HG03442 (cell line): ENCODE data around the gene PPDPF.
"Not testable (repeated sequence)": the region's sequence is repeated elsewhere in the genome, so short reads cannot be mapped to it uniquely, and the experiment has no call there.

Experiments used
- ATAC-seq: cut with Tn5 transposase; IDR thresholded peaks from one replicate; pipeline ENCODE4 v1.9.1; 2021; ENCODE audit warnings: mild to moderate bottlenecking, moderate library complexity; ENCODE audit not compliant: unreplicated experiment

PPDPF gene

DNA sequence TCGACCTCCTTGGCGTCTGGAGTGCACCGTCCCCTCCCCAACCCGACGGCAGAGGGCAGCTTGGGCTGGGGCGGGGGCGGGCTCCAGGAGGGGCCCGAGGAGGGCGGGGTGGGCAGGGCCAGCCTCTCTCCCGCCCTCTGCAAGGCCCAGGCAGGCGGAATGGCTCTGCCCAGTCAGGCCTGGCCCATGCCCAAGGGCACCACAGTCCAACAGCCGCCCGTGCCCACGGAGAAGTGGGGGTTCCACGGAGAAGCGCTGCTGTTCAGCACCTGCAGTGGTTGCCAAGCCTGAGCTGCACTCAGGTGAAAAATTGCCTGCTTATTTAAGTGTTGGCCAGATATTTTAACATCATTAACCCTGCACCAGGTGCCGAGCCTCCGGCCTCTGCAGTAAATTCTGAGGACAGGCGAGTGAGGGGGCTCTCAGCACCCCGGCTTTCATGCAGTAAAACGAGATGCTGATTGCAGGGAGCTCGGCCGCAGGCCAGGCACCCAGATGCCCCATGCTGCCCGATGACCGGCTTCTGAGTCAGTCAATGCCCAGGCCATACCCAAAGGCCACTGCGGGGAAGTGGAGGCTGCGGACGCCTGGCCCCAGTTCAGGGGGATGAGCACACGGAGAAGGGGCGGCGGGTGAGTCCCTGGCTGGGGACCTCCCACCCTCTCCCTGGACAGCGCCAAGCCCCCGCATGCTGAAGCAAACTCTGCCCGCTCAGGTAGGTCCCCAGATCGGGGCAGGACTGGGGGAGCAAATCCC is 27.3 kb downstream of the PPDPF start, which contains the start of gene SRMS:
TSS of gene SRMS (minus strand) at position 25 of the 756 bp plus-strand sequence. CDS start 286 bp downstream, outside the sequence.
- no peak for ATAC-seq

DNA sequence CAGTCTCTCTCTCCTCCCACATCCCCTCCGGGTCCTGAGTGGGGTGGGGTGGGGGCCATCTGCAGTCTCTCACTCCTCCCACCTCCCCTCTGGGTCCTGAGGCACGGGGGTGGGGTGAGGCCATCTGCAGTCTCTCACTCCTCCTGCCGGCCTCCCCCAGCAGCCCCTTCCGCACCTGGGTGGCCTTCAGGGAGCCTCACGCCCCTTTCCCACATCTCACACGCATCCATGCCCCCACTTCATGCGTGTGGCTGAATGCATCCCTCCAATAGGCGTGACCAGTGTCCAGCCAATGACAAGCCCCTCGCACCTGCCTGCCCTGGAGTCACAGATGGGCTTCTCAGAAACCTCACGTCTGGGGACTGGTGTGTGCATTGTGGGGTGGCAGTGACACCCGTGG is 28.0 kb downstream of the PPDPF start:
- no peak for ATAC-seq

DNA sequence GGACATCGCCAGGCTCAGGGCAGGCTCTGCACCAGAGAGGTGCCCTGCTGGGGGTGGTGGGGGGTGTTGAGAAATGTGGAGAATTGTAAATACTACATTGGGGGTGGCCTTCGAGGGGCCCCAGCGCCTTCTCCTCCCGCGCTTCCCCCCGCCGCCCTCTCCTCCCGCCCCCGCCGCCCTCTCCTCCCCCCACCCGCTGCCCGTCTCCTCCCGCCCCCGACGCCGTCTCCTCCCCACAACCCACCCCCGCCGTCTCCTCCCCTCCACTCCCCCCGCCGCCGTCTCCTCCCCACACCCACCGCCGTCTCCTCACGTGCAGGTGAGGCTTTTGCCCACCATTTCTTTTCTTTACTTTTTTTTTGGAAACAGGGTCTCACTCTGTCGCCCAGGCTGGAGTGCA is 28.5 kb downstream of the PPDPF start:
- no peak for ATAC-seq

DNA sequence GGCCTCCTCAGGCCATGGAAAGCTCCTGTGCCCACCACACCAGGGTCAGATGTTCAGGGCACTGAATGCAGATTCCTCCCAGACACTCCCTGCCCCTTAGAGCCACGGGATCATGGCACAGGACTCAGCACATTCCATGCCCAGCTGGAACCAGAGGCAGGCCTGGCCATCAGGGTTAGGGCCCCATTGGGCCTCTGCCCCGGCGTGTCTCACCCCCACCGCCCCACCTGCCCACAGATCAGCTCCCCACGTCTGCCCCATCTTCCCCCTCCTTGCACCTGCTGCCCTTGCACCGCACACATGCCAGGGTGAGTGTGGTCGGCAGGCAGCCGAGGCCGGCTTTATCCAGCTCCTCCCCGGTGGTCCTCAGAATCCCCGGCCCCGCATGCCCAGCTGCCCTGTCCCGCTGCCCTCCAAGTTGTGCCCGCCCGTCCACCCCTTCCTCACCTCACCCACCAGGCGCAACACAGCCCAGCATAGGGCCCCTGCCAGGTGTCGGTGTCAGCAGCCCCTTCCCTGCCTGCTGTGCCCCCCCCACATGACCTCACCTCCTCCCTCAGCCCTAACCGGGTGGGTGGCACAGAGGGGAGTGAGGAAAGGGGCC is 29.2 kb downstream of the PPDPF start:
- no peak for ATAC-seq

DNA sequence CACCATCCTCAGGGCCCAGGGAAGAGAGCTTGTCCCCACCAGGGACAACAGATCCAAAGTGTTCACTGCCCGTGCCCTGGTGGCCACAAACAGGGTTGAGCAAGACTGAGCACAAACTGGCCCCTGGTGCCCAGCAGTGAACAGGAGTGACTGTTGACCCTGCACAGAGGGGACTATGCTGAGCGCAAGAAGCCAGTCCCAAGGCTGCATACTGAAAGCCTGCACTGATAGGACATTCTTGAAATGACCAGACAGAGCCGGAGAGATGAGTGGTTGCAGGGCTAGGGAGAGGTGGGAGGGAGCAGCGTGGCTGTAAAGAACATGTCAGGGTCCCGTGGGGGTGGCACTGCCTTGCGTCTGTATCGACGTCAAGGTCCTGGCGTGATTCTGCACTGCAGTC is 30.5 kb downstream of the PPDPF start:
- ATAC-seq: no peak

DNA sequence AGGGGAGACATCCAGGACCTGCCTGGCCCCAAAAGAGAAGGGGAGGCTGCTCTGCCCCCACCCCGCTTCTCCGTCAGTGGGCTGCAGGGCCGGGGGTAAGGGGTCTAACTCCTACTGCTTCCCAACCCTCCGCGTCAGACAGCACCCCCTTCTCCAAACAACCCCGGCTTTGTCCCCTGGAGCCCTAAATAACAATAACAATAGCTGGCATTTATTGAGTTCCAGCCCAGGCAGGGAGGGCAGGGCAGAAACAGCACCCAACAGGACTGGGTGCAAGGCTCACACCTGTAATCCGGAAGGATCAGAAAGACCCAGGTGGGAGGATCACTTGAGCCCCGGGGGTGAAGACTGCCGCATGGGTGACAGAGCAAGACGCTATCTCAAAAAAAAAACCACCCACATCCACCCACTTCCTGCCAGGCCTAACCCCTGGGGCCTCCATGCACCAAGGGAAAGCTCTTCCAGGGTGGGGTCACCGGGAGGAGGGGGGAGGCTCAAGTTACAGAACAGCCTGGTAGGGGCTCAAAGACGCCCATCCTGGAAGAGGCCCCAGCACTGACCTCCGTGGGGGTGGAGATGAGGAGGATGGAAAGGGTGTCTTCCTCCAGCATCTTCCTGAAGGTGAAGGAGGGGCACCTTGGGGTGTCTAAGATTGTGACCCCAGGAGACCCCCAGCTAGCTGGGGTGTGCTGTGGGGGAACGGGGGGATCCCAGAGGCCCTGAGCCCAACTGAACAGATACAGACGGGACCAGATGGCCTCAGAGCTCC is 32.1 kb downstream of the PPDPF start:
- ATAC-seq: peak; percentile 13

DNA sequence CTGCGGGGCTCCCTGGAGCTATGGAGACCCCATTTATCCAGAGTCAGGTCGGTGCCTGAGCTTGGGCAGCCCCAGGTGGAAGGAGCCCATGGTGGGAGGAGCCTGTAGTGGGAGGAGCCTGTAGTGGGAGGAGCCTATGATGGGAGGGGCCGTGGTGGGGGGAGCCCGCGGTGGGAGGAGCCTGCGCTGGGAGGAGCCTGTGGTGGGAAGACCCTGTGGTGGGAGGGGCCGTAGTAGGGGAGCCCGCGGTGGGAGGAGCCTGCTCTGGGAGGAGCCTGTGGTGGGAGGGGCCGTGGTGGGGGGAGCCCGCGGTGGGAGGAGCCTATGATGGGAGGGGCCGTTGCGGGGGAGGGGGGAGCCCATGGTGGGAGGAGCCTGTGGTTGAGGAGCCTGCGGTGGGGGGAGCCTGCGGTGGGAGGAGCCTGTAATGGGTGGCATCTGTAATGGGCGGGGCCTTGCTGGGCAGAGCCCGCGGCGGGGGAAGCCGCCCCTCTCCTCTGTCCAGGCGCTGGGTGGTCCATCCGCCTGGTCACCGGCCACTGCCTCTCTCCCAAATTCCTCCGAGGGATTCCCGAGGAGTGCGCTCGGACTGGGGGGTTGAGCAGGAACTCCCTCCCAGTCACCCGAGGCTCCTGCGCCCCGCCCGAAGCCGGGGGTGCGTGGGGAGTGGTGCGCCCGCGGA is 32.8 kb downstream of the PPDPF start:
- ATAC-seq: peak; percentile 34

DNA sequence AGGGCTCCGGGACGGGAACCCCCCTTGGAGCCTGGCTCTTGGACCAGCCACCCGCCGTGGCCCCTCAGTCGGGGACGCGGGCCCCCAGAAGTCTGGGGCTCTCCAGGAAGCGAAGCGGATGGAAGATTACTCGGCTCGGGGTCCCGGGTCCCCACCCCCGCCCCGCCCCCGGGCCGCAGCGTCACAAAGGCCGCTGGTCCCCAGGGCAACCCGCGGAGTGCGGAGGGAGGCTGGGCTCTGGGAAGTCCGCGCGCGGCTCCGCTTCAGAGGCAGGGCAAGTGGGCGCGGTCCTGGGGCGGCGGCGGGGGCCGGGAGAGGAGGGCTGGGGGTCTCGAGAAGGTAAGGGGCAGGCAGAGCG is 33.3 kb downstream of the PPDPF start, which contains the start of gene FNDC11:
TSS of gene FNDC11 (plus strand) at position 227 of the 358 bp plus-strand sequence. CDS start 1,505 bp downstream, outside the sequence.
- peak; percentile 25 for ATAC-seq

DNA sequence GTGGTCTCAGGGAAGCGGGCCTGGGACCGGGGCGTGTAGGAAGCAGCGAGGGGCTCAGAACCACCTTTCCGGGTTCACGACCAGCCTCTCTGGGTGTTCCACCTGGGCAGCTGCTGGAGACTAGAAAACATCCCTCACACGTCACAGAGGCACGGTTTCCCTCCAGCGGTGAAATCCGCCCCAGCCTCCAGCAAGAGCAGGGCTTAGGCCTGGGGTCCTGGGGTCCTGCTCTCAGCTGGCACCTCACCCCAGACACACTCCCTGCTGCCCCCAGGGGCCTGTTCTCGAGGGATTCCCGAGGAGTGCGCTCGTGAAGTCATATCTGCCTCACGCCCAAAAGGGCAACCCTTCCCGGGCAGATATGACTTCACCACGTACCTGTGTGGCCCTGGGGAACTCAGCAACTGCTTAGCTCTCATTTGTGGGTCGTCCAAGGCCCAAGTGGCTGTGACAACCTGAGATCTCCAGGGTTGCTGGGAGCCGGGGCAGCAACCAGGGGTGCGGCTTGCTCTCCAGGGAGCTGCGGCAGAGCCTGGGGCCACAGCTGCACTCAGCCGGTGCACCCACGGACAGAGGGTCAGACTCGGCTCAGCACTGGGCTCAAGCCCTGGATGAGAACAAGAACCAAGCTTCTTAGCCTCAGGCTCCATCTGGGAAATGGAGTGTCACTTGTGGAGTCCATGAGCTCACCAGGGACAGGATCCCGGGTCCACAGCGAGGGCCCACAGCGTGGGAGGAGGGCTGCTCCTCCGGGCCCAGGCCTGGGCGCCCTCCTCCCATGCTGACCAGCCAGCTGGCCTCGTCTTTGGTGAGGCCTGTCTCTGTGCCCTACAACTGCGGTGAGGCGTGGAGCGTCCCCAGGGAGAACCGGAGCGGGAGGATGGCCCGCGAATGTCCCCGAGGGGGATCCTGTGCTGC is 34.1 kb downstream of the PPDPF start:
- no peak for ATAC-seq

DNA sequence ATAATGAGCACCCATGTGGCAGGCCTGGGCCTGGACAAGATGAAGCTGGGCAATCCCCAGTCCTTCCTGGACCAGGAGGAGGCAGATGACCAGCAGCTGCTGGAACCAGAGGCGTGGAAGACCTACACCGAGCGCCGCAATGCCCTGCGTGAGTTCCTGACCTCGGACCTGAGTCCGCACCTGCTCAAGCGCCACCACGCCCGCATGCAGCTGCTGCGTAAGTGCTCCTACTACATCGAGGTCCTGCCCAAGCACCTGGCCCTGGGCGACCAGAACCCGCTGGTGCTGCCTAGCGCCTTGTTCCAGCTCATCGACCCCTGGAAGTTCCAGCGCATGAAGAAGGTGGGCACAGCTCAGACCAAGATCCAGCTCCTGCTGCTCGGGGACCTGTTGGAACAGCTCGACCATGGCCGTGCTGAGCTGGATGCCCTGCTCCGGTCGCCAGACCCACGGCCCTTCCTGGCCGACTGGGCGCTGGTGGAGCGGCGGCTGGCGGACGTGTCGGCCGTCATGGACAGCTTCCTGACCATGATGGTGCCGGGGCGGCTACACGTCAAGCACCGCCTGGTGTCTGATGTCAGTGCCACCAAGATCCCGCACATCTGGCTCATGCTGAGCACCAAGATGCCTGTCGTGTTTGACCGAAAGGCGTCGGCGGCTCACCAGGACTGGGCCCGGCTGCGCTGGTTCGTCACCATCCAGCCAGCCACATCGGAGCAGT is 35.3 kb downstream of the PPDPF start:
- ATAC-seq: no peak

DNA sequence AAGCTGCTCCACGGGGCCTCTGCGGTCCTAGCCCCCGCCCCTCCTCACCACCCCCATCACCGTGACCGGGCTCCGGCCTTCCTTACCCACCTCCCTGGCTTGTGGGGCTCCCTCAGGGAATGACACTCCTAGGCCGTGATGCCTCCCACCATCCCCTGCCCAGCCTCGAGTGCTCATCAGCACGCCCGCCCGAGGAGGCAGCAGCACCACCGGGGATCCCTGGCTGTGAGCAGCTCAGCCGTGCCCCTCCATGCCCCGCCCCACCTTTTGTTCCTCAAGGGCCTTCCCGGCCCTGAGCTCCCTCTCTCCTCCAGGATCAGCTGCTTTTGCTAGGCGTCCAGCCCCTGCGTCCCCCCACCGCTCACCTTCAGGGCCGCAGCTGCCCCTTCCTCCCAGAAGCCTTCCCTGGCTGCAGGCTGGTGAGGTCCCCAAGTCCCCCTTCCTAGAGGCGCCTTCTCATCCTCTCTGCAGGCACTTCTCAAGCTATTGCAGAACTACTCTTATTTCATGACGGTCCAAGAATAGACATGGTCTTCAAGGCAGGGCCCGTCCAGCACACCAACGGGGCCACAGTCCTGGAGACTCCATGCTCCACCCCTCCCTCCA is 36.4 kb downstream of the PPDPF start:
- ATAC-seq: no peak

DNA sequence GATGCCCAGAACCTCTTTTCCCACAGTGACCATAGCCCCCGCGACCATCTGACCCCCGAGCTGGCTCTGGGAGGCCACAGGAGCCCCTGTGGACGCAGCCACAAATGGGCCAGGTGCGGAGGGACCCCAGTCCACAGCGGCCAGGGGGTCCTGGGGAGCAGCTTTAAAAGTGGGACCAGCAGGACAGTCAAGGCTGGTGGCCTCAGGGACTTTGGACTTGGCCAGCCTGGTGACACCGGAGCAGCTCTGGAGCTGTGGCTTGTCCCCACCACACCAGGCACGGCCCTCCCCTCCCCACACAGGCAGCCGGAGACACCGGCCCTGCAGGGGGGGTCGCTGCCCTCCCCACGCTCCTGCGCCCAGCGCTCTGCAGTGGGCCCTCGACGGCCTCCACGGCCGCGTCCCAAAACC is 36.9 kb downstream of the PPDPF start:
- ATAC-seq: no peak

DNA sequence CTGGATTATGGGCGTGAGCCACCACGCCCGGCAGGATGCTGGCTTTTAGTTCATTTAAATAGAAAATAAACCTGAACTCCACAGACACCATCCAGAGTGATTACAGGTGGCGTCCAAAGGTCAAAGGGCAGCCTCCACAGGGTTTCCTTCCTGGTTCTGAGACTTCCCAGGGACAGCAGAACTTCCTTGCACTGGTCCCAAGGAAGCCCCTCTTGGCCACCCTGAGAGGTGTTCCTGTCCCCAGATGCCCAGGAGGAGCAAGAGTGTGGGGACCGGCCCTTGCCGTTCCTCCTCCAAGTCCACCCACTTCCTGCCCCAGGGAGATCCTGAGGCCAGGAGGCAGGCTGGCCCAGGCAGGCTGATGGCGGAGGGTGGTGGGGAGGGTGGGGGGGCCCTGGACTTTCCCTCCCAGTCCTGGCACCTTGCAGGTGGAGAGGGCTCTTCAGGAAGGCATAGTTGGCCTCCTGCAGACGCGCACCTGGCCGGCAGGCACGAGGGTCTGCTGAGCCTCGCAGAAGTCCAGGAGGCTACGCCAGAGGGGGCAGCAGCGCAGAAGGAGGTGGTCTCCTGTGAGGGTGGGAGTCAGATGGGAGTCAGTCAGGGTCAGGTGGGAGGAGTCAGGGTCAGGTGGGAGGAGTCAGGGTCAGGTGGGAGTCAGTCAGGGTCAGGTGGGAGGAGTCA is 38.4 kb downstream of the PPDPF start:
- ATAC-seq: no peak

DNA sequence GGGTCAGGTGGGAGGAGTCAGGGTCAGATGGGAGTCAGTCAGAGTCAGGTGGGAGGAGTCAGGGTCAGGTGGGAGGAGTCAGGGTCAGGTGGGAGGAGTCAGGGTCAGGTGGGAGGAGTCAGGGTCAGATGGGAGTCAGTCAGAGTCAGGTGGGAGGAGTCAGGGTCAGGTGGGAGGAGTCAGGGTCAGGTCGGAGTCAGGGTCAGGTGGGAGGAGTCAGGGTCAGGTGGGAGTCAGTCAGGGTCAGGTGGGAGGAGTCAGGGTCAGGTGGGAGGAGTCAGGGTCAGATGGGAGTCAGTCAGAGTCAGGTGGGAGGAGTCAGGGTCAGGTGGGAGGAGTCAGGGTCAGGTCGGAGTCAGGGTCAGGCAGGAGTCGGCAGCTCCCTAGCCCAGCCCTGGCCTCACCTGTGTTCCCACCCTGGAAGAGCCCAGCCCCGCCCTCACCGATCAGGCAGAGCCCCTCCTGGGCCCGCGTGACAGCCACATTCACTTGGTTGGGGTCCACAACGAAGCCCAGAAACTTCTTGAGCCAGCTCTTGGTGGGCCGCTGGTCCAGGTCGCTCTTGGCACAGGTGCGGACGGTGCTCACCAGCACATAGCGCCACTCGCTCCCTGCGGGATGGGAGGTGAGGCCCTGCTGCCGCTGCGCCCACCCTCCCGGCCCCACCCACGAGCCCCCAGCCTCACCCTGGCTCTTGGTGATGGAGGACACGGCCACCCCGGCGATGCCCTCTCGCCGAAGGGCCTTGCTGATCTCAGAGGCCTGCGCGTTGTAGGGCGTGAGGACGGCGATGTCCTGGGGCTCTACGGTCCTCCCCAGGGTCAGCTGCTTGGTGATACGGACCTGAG is 39.1 kb downstream of the PPDPF start:
- ATAC-seq: not testable (repeated sequence)

DNA sequence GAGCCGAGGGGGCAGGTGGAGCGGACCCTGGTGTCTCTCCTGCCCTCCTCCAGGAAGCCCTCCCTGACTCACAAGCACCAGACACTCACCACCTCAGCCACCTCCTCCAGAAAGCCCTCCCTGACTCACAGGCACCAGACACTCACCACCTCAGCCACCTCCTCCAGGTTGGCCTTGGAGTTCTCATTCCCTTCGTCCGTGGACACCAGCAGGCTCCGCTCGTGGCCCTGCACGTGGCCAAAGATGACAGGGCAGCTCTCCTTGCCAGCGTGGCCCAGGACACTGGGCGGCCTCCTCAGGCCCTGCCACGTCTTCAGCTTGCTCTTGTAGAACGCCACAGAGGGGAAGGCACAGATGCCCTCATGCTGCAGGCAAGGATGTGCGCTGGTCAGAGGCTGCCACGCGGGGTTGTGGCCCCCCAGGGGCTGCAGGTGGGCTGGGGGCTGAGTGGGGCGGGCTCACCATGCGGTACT is 39.8 kb downstream of the PPDPF start:
- ATAC-seq: no peak

DNA sequence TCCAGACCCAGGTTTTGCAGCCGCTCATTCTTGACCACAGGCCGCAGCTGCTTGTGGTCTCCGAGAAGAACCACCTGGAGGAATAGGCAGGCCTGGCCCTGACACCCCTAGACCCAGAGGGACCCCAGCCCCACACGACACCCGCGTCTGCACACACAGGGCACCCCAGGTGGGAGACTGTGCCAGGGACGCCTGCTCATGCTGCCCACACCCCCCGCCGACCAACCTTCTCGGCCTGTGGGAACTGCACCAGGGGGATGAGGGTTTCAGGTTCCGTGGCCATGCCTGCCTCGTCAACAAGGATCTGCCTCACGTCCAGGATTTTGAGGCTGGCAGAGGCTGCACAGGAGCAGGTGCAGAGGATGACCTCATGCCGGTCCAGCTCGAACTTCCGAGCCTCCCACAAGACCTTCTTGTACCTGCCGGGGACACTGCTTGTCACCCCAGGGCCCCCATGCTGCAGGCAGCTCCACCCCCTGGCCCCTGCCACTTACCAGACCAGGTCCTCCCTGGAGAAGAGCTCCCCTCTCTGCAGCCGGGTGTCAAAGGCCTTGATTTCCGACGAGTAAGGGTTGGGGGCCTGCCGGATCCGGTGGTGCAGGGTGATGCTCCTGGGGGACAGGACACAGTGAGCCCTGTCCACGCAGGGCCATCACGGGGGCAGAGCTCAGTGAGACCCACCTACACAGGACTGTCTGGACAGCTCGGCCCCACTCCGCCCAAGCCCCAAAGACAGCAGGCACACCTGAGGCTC is 40.5 kb downstream of the PPDPF start:
- no peak for ATAC-seq
